Esophagus muscularis mucosa (tissue), 4 donors: ENCODE data around the gene C1orf74.

Experiments
- EP300 ChIP-seq: sonication (generic); formaldehyde crosslinking; IDR thresholded peaks from one replicate; pipeline ENCODE4 v1.6.1; 2017; ENCODE audit warnings: antibody characterized with exemption
- POLR2A ChIP-seq: fragments of 450-650 bp; IDR thresholded peaks from one replicate; pipeline ENCODE4 v1.6.1; 2017; ENCODE audit warnings: antibody characterized with exemption, moderate library complexity, mild to moderate bottlenecking, low read depth
- TF ChIP-seq, protein P1 (sequence below), 3 experiments: fragments of 200-600 bp in 2 of 3; fragments of 450-650 bp in 1 of 3; sonication (generic) in 2 of 3; IDR thresholded peaks; one replicate each; pipeline ENCODE4 v1.5.1; 2017 to 2019; ENCODE audit warnings: antibody characterized with exemption in 3 of 3, mild to moderate bottlenecking in 2 of 3, moderate library complexity in 1 of 3

DNA sequence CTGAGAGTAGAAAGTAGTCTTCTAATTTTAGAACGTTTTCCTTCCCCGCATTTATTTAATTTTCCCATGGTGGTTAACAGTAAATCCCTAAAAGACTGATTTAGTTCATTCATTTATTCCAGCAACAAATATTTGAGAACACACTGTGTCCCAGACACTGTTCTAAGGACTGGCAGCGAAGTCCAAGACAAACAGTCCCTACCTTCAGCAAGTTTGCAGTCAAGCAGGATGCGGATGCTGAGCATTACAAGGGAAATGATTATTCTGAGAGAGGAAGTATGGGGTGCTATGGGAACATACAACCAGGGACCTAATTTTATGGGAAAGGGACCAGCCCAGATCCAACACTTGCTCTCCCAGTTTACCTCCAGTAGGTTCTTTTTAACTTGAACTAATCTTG lies 1.2 kb upstream of the C1orf74 start:
- TF ChIP-seq, protein P1, sequence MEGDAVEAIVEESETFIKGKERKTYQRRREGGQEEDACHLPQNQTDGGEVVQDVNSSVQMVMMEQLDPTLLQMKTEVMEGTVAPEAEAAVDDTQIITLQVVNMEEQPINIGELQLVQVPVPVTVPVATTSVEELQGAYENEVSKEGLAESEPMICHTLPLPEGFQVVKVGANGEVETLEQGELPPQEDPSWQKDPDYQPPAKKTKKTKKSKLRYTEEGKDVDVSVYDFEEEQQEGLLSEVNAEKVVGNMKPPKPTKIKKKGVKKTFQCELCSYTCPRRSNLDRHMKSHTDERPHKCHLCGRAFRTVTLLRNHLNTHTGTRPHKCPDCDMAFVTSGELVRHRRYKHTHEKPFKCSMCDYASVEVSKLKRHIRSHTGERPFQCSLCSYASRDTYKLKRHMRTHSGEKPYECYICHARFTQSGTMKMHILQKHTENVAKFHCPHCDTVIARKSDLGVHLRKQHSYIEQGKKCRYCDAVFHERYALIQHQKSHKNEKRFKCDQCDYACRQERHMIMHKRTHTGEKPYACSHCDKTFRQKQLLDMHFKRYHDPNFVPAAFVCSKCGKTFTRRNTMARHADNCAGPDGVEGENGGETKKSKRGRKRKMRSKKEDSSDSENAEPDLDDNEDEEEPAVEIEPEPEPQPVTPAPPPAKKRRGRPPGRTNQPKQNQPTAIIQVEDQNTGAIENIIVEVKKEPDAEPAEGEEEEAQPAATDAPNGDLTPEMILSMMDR (IDR thresholded peaks at IDR 0.05) = no peak
- no peak for TF ChIP-seq EP300
- no peak for TF ChIP-seq POLR2A
